Activated naive CD8-positive, alpha-beta T cell treated with anti-CD3 and anti-CD28 coated beads for 36 hours (primary cell): Measurements from ENCODE around the gene TAL1. TPM values are rescaled to one million over a fixed set of nuclear protein-coding genes. Genes with fewer than 3 reads are reported as not detected.

Source experiments
- DNase-seq: peaks from one replicate; pipeline ENCODE4 v3.0.0; 2021
- H3K27ac Mint-ChIP-seq: one replicate; pipeline ENCODE4 v1.8.0; 2022; ENCODE audit warnings: mild to moderate bottlenecking, moderate library complexity, mixed read lengths
- H3K27me3 Mint-ChIP-seq: one replicate; pipeline ENCODE4 v1.8.0; 2022; ENCODE audit warnings: mild to moderate bottlenecking, mixed read lengths
- H3K36me3 Mint-ChIP-seq: one replicate; pipeline ENCODE4 v1.8.0; 2021; ENCODE audit warnings: mild to moderate bottlenecking, mixed read lengths
- H3K4me1 Mint-ChIP-seq: one replicate; pipeline ENCODE4 v1.8.0; 2021; ENCODE audit warnings: mixed read lengths
- H3K4me3 Mint-ChIP-seq: one replicate; pipeline ENCODE4 v1.8.0; 2022; ENCODE audit warnings: mild to moderate bottlenecking, moderate library complexity, mixed read lengths
- H3K9me3 Mint-ChIP-seq: one replicate; pipeline ENCODE4 v1.8.0; 2022; ENCODE audit warnings: mixed read lengths
- total RNA-seq, 2 experiments: library from RNA; stranded (reverse); gene quantifications; one replicate each; pipeline ENCODE4 v1.2.3, GENCODE V29; 2021

TAL1 gene
- total RNA-seq, 2 experiments from 2014 or later: not detected

- peaks cover 41% of the 10 kb centered on the region for H3K27me3 Mint-ChIP-seq
- DNase-seq: no peak
- no peak overlapping the region for H3K4me3 Mint-ChIP-seq
- peaks cover 11% of the 10 kb centered on the region for H3K4me1 Mint-ChIP-seq
- H3K36me3 Mint-ChIP-seq: no peaks in the 10 kb centered on the region
- H3K9me3 Mint-ChIP-seq: no peaks in the 10 kb centered on the region
- H3K27ac Mint-ChIP-seq: no peak overlapping the region
These were observed 7.2 kb downstream of the TAL1 start for GRCh38 chr1:47224676-47225399.

- peaks cover 34% of the 10 kb centered on the region for H3K27me3 Mint-ChIP-seq
- H3K36me3 Mint-ChIP-seq: no peaks in the 10 kb centered on the region
- no peak overlapping the region for H3K27ac Mint-ChIP-seq
- peaks cover 4% of the 10 kb centered on the region for H3K4me1 Mint-ChIP-seq
- DNase-seq: no peak
- H3K9me3 Mint-ChIP-seq: no peaks in the 10 kb centered on the region
- no peak overlapping the region for H3K4me3 Mint-ChIP-seq
These were observed 7.9 kb downstream of the TAL1 start for GRCh38 chr1:47223921-47224675.

DNA sequence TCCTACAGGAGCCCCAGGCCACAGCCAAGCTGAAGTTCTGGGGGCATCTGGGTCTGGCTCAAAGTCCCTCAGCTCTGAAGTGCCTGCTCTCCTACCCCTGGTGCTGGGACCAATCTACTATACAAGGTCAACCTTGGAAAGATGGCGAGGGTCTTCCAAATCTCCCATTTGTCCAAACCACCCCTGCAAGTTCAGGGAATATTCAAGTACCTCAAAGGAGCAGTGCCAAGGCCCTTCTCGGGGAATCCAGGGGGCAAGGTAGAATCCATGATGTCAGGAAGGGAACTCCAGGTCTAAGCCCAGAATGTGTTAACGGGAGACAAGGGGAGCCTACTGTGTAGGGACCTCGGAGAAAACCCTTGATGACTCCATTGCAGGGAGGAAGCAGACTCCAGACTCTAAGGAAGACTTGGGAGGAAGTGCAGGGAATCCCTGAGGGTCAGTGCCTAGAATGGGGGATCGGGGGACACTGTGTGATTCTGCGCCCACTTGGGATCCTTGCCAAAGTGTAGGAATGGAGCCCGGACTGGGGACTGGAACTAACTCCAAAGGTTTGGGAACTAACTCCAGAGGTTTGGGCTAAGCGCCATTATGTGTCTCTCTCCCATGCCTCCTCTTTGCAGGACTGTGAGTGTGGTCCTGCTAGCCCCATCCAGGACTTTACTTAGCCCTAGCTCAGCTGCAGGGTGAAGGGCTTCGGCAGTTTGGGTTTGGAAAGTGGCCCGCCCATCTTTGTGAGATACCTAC lies 8.7 kb downstream of the TAL1 start:
- Mint-ChIP-seq H3K4me3 (no peak overlapping the region), H3K9me3 (no peaks in the 10 kb centered on the region), H3K4me1 (peaks cover 2% of the 10 kb centered on the region), H3K27ac (no peak overlapping the region), H3K36me3 (no peaks in the 10 kb centered on the region), H3K27me3 (peaks cover 28% of the 10 kb centered on the region)
- DNase-seq: no peak

DNA sequence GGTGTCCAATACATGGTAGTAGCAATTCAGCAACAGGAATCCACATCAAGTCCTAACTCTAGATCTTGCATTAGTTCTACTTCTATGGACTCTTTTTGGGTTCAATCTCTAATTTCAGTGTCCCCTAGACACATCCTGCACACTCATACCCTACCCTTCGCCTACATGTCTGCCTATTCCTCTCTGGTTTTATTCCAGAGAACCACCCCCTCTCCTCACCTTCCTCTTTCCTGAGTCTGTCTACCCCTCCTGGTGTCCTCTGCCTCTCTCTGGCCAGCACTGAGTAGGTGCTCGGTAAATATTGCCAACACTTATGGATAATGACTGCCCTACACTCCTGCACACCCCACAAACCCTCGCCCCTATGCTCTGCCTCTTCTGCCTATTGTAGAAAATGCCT lies 9.5 kb downstream of the TAL1 start:
- Mint-ChIP-seq H3K4me1 (peaks cover 2% of the 10 kb centered on the region), H3K9me3 (no peaks in the 10 kb centered on the region), H3K36me3 (no peaks in the 10 kb centered on the region), H3K27me3 (peaks cover 19% of the 10 kb centered on the region), H3K27ac (no peak overlapping the region), H3K4me3 (no peak overlapping the region)
- DNase-seq: no peak

- DNase-seq: no peak
- Mint-ChIP-seq H3K4me3 (no peak overlapping the region), H3K36me3 (no peaks in the 10 kb centered on the region), H3K27ac (no peak overlapping the region), H3K27me3 (no peaks in the 10 kb centered on the region), H3K4me1 (no peaks in the 10 kb centered on the region), H3K9me3 (no peaks in the 10 kb centered on the region)
These were observed 12.3 kb downstream of the TAL1 start for GRCh38 chr1:47219590-47220220.

- Mint-ChIP-seq H3K27ac (no peak overlapping the region), H3K4me3 (no peak overlapping the region), H3K27me3 (no peaks in the 10 kb centered on the region)
These were observed 13.0 kb downstream of the TAL1 start for GRCh38 chr1:47219001-47219400.

DNA sequence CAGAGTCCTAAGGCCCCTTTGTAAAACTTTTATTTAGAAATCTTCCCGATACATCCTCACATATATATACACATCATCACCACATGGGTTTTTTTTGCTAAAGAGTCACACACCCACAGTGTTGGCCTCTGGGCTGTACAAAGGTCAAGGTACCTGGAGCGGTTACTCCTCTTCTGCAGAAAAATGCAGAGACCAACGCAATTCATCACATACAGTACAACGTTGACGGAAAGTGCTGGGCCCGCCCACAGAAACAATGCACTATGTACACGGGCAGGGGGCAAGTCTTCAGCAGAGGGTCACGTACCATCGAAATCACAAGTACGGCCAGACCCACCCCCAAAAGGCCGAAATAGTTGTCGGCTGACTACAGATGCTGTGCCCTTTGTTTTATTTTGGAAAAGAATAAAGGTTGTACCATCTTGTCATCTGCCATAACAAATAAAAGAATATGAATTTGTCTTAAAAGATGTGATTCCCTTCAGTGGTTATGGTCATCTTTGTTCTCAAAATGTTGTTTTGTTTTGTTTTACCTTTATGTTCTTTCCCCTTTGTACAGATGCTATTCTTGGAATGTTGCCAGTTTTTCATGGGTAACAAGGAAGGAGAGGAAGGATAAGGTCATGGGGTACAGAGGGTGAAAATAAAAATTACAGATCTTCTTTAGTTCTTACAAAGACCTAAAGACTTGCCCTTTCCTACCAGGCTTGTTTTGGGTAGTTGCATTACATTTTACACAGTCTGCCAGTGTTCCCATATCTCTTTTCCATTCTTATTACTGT lies 15.6 kb downstream of the TAL1 start:
- H3K27me3 Mint-ChIP-seq: peaks cover 6% of the 10 kb centered on the region
- DNase-seq: no peak

More at GRCh38 chr1:47219001-47219400, 13.0 kb downstream of the TAL1 start:
- DNase-seq: no peak
- Mint-ChIP-seq H3K4me1 (no peaks in the 10 kb centered on the region), H3K36me3 (no peaks in the 10 kb centered on the region), H3K9me3 (no peaks in the 10 kb centered on the region)

DNA sequence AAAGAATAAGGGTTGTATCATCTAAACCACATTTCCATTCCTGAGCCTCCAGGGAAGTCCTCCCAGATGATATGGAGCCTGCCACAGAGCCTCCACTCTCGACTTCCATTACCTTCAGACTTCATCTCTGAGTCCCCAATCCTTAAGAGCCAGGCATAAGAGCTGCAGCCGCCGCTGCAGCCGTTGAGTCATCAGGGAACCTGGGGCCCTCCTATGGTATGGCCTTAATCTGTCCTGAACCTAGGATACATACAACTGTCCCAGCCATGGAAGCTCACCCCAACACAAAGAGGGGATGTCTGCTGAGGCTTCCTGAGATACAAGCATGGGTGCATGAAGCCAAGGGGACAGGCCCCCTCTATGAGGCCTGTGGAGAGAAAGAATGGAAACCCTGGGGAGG lies 16.3 kb downstream of the TAL1 start:
- Mint-ChIP-seq H3K27ac (no peak overlapping the region), H3K4me1 (no peaks in the 10 kb centered on the region), H3K4me3 (no peak overlapping the region), H3K27me3 (peaks cover 6% of the 10 kb centered on the region), H3K9me3 (no peaks in the 10 kb centered on the region), H3K36me3 (no peaks in the 10 kb centered on the region)
- no peak for DNase-seq

More for the DNA sequence above, 15.6 kb downstream of the TAL1 start:
- no peaks in the 10 kb centered on the region for H3K9me3 Mint-ChIP-seq
- H3K4me3 Mint-ChIP-seq: no peak overlapping the region
- H3K36me3 Mint-ChIP-seq: no peaks in the 10 kb centered on the region
- no peaks in the 10 kb centered on the region for H3K4me1 Mint-ChIP-seq
- no peak overlapping the region for H3K27ac Mint-ChIP-seq

GRCh38 chr1:47214549-47214948 lies 17.5 kb downstream of the TAL1 start:
- Mint-ChIP-seq H3K36me3 (no peaks in the 10 kb centered on the region), H3K4me1 (no peaks in the 10 kb centered on the region), H3K27me3 (peaks cover 11% of the 10 kb centered on the region), H3K9me3 (no peaks in the 10 kb centered on the region), H3K4me3 (no peak overlapping the region), H3K27ac (no peak overlapping the region)
- no peak for DNase-seq

GRCh38 chr1:47213230-47213963 lies 18.6 kb downstream of the TAL1 start:
- Mint-ChIP-seq H3K27ac (no peak overlapping the region), H3K36me3 (no peaks in the 10 kb centered on the region), H3K4me3 (no peak overlapping the region), H3K4me1 (no peaks in the 10 kb centered on the region), H3K27me3 (peaks cover 14% of the 10 kb centered on the region), H3K9me3 (no peaks in the 10 kb centered on the region)
- DNase-seq: no peak

DNA sequence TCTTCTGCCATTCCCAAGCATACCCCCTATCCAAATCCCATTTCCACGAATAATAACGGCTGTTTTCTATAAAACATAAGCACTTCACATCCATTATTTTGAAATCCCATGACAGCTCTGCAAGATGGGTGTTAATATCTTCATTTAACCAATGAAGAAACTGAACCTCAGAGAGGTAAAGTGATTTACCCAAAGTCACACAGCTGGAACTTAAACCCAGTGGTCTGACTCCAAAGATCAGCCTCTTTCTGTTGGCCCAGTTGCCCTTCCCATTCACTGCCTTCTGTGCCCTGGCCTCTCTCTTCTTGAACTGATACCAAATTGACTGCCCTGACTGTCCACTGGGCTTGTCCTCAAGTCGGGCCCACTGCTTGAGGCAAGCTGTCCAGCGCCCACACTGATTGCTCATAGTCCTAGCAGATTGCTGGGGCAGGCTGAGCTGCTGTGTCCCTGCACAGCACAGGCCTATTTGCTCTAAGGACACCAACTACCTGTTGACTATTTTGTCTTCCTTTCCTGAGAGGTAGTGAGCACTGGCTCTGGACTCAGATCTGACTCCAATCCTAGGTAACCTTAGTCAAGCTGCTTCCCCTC lies 19.3 kb downstream of the TAL1 start:
- Mint-ChIP-seq H3K36me3 (no peaks in the 10 kb centered on the region), H3K4me3 (no peak overlapping the region), H3K9me3 (no peaks in the 10 kb centered on the region), H3K27me3 (peaks cover 14% of the 10 kb centered on the region), H3K4me1 (no peaks in the 10 kb centered on the region), H3K27ac (no peak overlapping the region)
- no peak for DNase-seq

DNA sequence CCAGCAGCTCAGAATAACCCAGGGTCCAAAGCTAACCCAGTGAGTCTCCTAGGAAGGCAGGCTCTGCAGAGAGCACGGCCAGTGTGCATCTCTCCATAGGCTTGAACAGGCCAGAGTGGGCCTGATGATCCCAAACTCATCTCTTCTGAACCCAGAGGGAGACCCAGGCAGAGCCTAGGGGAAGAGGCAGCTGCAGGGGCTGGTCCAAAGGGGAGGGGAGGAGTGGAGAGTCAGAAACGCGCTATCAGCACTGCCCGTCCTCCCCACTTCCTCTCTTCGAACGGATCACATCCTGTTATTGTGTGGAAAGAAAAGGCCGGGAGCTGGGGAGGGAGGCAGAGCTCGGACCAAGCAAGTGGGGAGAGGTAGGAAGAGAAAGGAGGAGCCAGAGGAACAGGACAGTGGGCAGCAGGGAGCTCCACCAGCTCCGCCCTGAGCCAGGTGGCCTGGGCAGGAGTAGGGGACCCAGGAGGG lies 20.2 kb downstream of the TAL1 start:
- H3K4me1 Mint-ChIP-seq: no peaks in the 10 kb centered on the region
- peaks cover 14% of the 10 kb centered on the region for H3K27me3 Mint-ChIP-seq
- no peak overlapping the region for H3K4me3 Mint-ChIP-seq
- no peak overlapping the region for H3K27ac Mint-ChIP-seq
- no peak for DNase-seq
- no peaks in the 10 kb centered on the region for H3K9me3 Mint-ChIP-seq
- no peaks in the 10 kb centered on the region for H3K36me3 Mint-ChIP-seq

DNA sequence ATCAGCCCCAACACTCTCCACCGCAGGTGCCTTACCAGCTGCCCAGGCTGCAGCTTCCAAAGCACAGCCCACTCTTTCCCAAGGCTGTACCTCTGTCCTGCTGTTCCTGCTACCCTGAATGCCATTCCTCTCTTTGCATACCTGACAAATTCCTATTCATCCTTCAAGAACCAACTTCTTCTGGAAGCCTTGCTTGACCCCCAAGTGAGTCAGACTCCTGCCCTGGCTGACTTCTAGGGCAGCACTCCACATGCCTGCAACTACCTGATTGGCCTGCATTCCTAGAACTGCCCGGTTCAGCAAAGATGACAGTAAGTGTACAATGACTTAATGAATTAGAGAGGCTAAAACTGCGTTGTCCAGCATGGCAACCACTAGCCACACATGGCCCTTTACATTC lies 21.4 kb downstream of the TAL1 start:
- H3K36me3 Mint-ChIP-seq: no peaks in the 10 kb centered on the region
- H3K4me1 Mint-ChIP-seq: no peaks in the 10 kb centered on the region
- H3K9me3 Mint-ChIP-seq: no peaks in the 10 kb centered on the region

More for the DNA sequence above, 21.4 kb downstream of the TAL1 start:
- DNase-seq: no peak
- Mint-ChIP-seq H3K4me3 (no peak overlapping the region), H3K27ac (no peak overlapping the region), H3K27me3 (peaks cover 14% of the 10 kb centered on the region)
